H7 (cell line): ENCODE measurements around the gene KRTAP22-2. TPM values are rescaled to one million over a fixed set of nuclear protein-coding genes. Genes with fewer than 3 reads are reported as not detected.

Experiments used
- DNase-seq: peaks from one replicate; pipeline ENCODE4 v3.0.0; 2012
- H3K27me3 ChIP-seq: 2 replicates; pipeline ENCODE4 v1.6.0; 2011; ENCODE audit warnings: mild to moderate bottlenecking, low read length; ENCODE audit not compliant: control insufficient read depth, insufficient read depth
- H3K36me3 ChIP-seq: replicated peaks from 2 replicates; pipeline ENCODE4 v1.5.1; 2011; ENCODE audit warnings: low read length; ENCODE audit not compliant: control insufficient read depth, insufficient read depth
- H3K4me3 ChIP-seq: 2 replicates; pipeline ENCODE4 v1.5.1; 2011; ENCODE audit warnings: low read depth, mild to moderate bottlenecking, control low read depth, low read length, moderate library complexity; ENCODE audit not compliant: insufficient read depth
- total RNA-seq: library from RNA; depleted of rRNA; stranded (reverse); fragments of >200 nt; shearing (Covaris generic); gene quantifications from 2 replicates; pipeline ENCODE4 v1.2.3, GENCODE V29; 2014

Gene KRTAP22-2
- total RNA-seq, 1 experiment from 2014 or later, result not detected

- Histone ChIP-seq H3K36me3 (no peaks in the 10 kb centered on the region), H3K4me3 (no peak within 1 kb of the TSS), H3K27me3 (no peaks in the 10 kb centered on the region)
- no peak for DNase-seq
These were observed 8.6 kb upstream of the KRTAP22-2 start, which contains the start of gene KRTAP6-2 for GRCh38 chr21:30598802-30599201. Gene KRTAP6-2 (minus strand): TSS chr21:30598902. CDS start chr21:30598874, 28 bp downstream.

GRCh38 chr21:30592140-30592539 is 1.9 kb upstream of the KRTAP22-2 start, which contains the start of gene KRTAP6-3:
Gene KRTAP6-3 (plus strand): TSS chr21:30592440. CDS start chr21:30592446, 6 bp downstream.
- DNase-seq, result no peak
- no peaks in the 10 kb centered on the region for H3K36me3 ChIP-seq
- H3K27me3 ChIP-seq, result no peaks in the 10 kb centered on the region

GRCh38 chr21:30582870-30583269 is 7.3 kb downstream of the KRTAP22-2 start:
- DNase-seq, result no peak
- H3K27me3 ChIP-seq, result no peaks in the 10 kb centered on the region
- H3K36me3 ChIP-seq, result no peaks in the 10 kb centered on the region
- H3K4me3 ChIP-seq, result no peak overlapping the region

More at GRCh38 chr21:30592140-30592539, 1.9 kb upstream of the KRTAP22-2 start, which contains the start of gene KRTAP6-3:
- no peak within 1 kb of the TSS for H3K4me3 ChIP-seq

GRCh38 chr21:30580132-30580531 is 10.1 kb downstream of the KRTAP22-2 start:
- Histone ChIP-seq H3K27me3 (no peaks in the 10 kb centered on the region), H3K4me3 (no peak overlapping the region), H3K36me3 (no peaks in the 10 kb centered on the region)
- no peak for DNase-seq

GRCh38 chr21:30579346-30579745 is 10.9 kb downstream of the KRTAP22-2 start:
- Histone ChIP-seq H3K36me3 (no peaks in the 10 kb centered on the region), H3K4me3 (no peak overlapping the region), H3K27me3 (no peaks in the 10 kb centered on the region)
- no peak for DNase-seq

- DNase-seq, result no peak
- no peaks in the 10 kb centered on the region for H3K27me3 ChIP-seq
These were observed 12.4 kb downstream of the KRTAP22-2 start for GRCh38 chr21:30577766-30578165.

GRCh38 chr21:30567617-30568016 is 22.6 kb downstream of the KRTAP22-2 start:
- Histone ChIP-seq H3K27me3 (no peaks in the 10 kb centered on the region), H3K4me3 (no peak overlapping the region), H3K36me3 (no peaks in the 10 kb centered on the region)
- no peak for DNase-seq

More at GRCh38 chr21:30577766-30578165, 12.4 kb downstream of the KRTAP22-2 start:
- H3K4me3 ChIP-seq, result no peak overlapping the region
- no peaks in the 10 kb centered on the region for H3K36me3 ChIP-seq

GRCh38 chr21:30563630-30564029 is 26.6 kb downstream of the KRTAP22-2 start:
- H3K36me3 ChIP-seq, result no peaks in the 10 kb centered on the region
- H3K27me3 ChIP-seq, result no peaks in the 10 kb centered on the region
- DNase-seq, result no peak
- no peak overlapping the region for H3K4me3 ChIP-seq

GRCh38 chr21:30563072-30563471 is 27.1 kb downstream of the KRTAP22-2 start:
- Histone ChIP-seq H3K36me3 (no peaks in the 10 kb centered on the region), H3K27me3 (no peaks in the 10 kb centered on the region), H3K4me3 (no peak overlapping the region)
- DNase-seq, result no peak

- Histone ChIP-seq H3K27me3 (no peaks in the 10 kb centered on the region), H3K36me3 (no peaks in the 10 kb centered on the region), H3K4me3 (no peak overlapping the region)
- DNase-seq, result no peak
These were observed 28.2 kb downstream of the KRTAP22-2 start for GRCh38 chr21:30561957-30562356.

GRCh38 chr21:30561264-30561895 is 28.8 kb downstream of the KRTAP22-2 start, which contains the start of gene KRTAP19-7:
Gene KRTAP19-7 (minus strand): TSS chr21:30561314. CDS start chr21:30561289, 25 bp downstream.
- Histone ChIP-seq H3K27me3 (no peaks in the 10 kb centered on the region), H3K4me3 (no peak within 1 kb of the TSS), H3K36me3 (no peaks in the 10 kb centered on the region)
- no peak for DNase-seq

GRCh38 chr21:30555095-30555494 is 35.1 kb downstream of the KRTAP22-2 start:
- Histone ChIP-seq H3K36me3 (no peaks in the 10 kb centered on the region), H3K4me3 (no peak overlapping the region), H3K27me3 (no peaks in the 10 kb centered on the region)
- DNase-seq, result no peak

GRCh38 chr21:30552782-30553181 is 37.4 kb downstream of the KRTAP22-2 start:
- no peak overlapping the region for H3K4me3 ChIP-seq
- no peak for DNase-seq
- no peaks in the 10 kb centered on the region for H3K36me3 ChIP-seq
- no peaks in the 10 kb centered on the region for H3K27me3 ChIP-seq

GRCh38 chr21:30541764-30542163 is 48.4 kb downstream of the KRTAP22-2 start, which contains the start of gene KRTAP19-6:
Gene KRTAP19-6 (minus strand): TSS chr21:30541864. CDS start chr21:30541833, 31 bp downstream.
- Histone ChIP-seq H3K36me3 (no peaks in the 10 kb centered on the region), H3K4me3 (no peak within 1 kb of the TSS)
- no peak for DNase-seq

More at GRCh38 chr21:30541764-30542163, 48.4 kb downstream of the KRTAP22-2 start, which contains the start of gene KRTAP19-6:
- H3K27me3 ChIP-seq, result no peaks in the 10 kb centered on the region
